Measurements from ENCODE around the gene TENM4. TPM values are rescaled to one million over a fixed set of nuclear protein-coding genes. Genes with fewer than 3 reads are reported as not detected.

The TENM4 gene
- total and polyA plus RNA-seq, 2 of the 8 experiments (the other 6 are each of a cell fraction or from before 2014, with no cell fraction given), result 3.5 to 7.2 TPM

GRCh38 chr11:79447038-79447786 lies 6.4 kb upstream of the TENM4 start:
- Histone ChIP-seq H3K23ac (ENCODE audit: insufficient read length) (no peak overlapping the region), H3K27ac (ENCODE audit: low read depth, low read length) (no peak overlapping the region), H3K9ac (replicated peaks in 1 of 4; ENCODE audit: extremely low read depth in 1 of 4, low read depth in 3 of 4, low read length in 3 of 4) (no peak overlapping the region), H4K20me1 (replicated peaks in 1 of 2; ENCODE audit: control insufficient read depth in 1 of 2, insufficient read depth in 2 of 2, low read length in 2 of 2) (no peaks in the 10 kb centered on the region), H3K4me1 (replicated peaks in 1 of 4; ENCODE audit: control insufficient read depth in 3 of 4, insufficient read depth in 4 of 4, low read length in 3 of 4) (no peaks in the 10 kb centered on the region; a peak in 1 of 7 replicates), H4K8ac (ENCODE audit: extremely low read depth, insufficient read depth, low read length) (no peak overlapping the region), H3K4me3 (ENCODE audit: extremely low read depth in 1 of 4, insufficient read depth in 2 of 4, low read depth in 3 of 4, low read length in 4 of 4) (no peak overlapping the region), H3K27me3 (replicated peaks in 1 of 4; ENCODE audit: control insufficient read depth in 3 of 4, extremely low read depth in 1 of 4, insufficient read depth in 3 of 4, low read length in 3 of 4) (peaks cover 0 to 7% (median 4%) of the 10 kb centered on the region in 4 experiments; a peak in 4 of 7 replicates), H4K5ac (ENCODE audit: insufficient read length, low read depth, low read length) (no peak overlapping the region), H3K14ac (ENCODE audit: insufficient read length) (no peak overlapping the region), H3K4me2 (ENCODE audit: insufficient read depth in 1 of 2, low read depth in 2 of 2, low read length in 2 of 2) (no peak overlapping the region), H3K9me3 (ENCODE audit: insufficient read depth in 2 of 2, low read depth in 1 of 2, low read length in 1 of 2) (no peaks in the 10 kb centered on the region), H3K79me2 (ENCODE audit: control insufficient read depth in 1 of 2, insufficient read depth in 2 of 2, low read length in 2 of 2) (no peaks in the 10 kb centered on the region), H3K79me1 (ENCODE audit: low read depth, low read length) (no peaks in the 10 kb centered on the region), H2BK20ac (ENCODE audit: low read length) (no peak overlapping the region), H3K56ac (replicated peaks; ENCODE audit: insufficient read length, low read depth, low read length) (no peak overlapping the region), H3K23me2 (ENCODE audit: low read depth, low read length) (no peaks in the 10 kb centered on the region), H2BK120ac (replicated peaks; ENCODE audit: low read depth, low read length) (no peak overlapping the region), H2BK5ac (ENCODE audit: low read depth, low read length) (no peak overlapping the region), H2BK12ac (ENCODE audit: low read depth, low read length) (no peak overlapping the region), H2AFZ (ENCODE audit: low read length) (no peak overlapping the region), H3K36me3 (ENCODE audit: control insufficient read depth in 2 of 4, insufficient read depth in 4 of 4, low read length in 3 of 4) (no peaks in the 10 kb centered on the region), H4K91ac (replicated peaks; ENCODE audit: insufficient read length, low read length) (no peak overlapping the region), H3K18ac (ENCODE audit: extremely low read depth, low read length) (no peak overlapping the region), H2AK5ac (ENCODE audit: low read depth, low read length) (no peak overlapping the region), H2BK15ac (ENCODE audit: low read length) (no peak overlapping the region), H3K4ac (replicated peaks; ENCODE audit: insufficient read length, low read depth, low read length) (no peak overlapping the region)
- DNase-seq (ENCODE audit: low read depth in 1 of 2, low spot score in 2 of 2) (no peak), FAIRE-seq (no peak)
- WGBS, 2 experiments (ENCODE audit: extremely low coverage in 1 of 2, insufficient coverage in 1 of 2, insufficient read length in 1 of 2, insufficient replicate concordance in 2 of 2, low coverage in 1 of 2, low lambda C conversion rate in 2 of 2, missing lambda C conversion rate in 1 of 2), result 70% methylated on average over 5 of the region's 5 CpGs; no CpG with 5 or more reads in 1 of the 2 experiments
- CTCF ChIA-PET (ENCODE audit: partially characterized antibody), result interaction anchor here (1.2 to 5.1 kb wide), 3 partner anchors 9 to 47 kb away, joined by 5 to 36 read pairs (median 18); no protein-coding TSS in a partner anchor
- POLR2A ChIA-PET (ENCODE audit: partially characterized antibody), result no interaction called here
- no peak for TF ChIP-seq TBP (IDR thresholded peaks at IDR 0.05; ENCODE audit: low read depth, low read length)
- no peak for TF ChIP-seq SP4 (IDR thresholded peaks at IDR 0.05; ENCODE audit: low read length)
